ENCODE measurements around the gene GABRB3.

Gene GABRB3

GRCh38 chr15:26772154-26773066, at the start of gene GABRB3:
Gene GABRB3, minus strand, starts transcription at chr15:26773066.
- no peak for DNase-seq (ENCODE audit: low spot score)

- DNase-seq (ENCODE audit: low spot score): no peak
These were observed 34.9 kb upstream of the GABRB3 start for GRCh38 chr15:26807517-26808427.

GRCh38 chr15:26806574-26806973, 33.7 kb upstream of the GABRB3 start:
- DNase-seq (ENCODE audit: low spot score): no peak

- DNase-seq (ENCODE audit: low spot score): no peak
These were observed 33.3 kb upstream of the GABRB3 start for GRCh38 chr15:26806151-26806550.

GRCh38 chr15:26805470-26805869, 32.6 kb upstream of the GABRB3 start:
- DNase-seq (ENCODE audit: low spot score): no peak

- DNase-seq (ENCODE audit: low spot score): no peak
These were observed 31.4 kb upstream of the GABRB3 start for GRCh38 chr15:26804063-26804804.

- no peak for DNase-seq (ENCODE audit: low spot score)
These were observed 17.3 kb upstream of the GABRB3 start for GRCh38 chr15:26790118-26790517.

- no peak for DNase-seq (ENCODE audit: low spot score)
These were observed 8.9 kb upstream of the GABRB3 start for GRCh38 chr15:26781816-26782215.

- no peak for DNase-seq (ENCODE audit: low spot score)
These were observed 1.1 kb upstream of the GABRB3 start for GRCh38 chr15:26773917-26774316.

GRCh38 chr15:26773067-26773877, 406 bp upstream of the GABRB3 start:
- DNase-seq (ENCODE audit: low spot score): no peak

GRCh38 chr15:26771578-26772153, 1.2 kb downstream of the GABRB3 start:
- DNase-seq (ENCODE audit: low spot score): no peak

- DNase-seq (ENCODE audit: low spot score): no peak
These were observed 1.7 kb downstream of the GABRB3 start for GRCh38 chr15:26771168-26771567.

GRCh38 chr15:26767169-26767670, 5.6 kb downstream of the GABRB3 start:
- DNase-seq (ENCODE audit: low spot score): no peak

- no peak for DNase-seq (ENCODE audit: low spot score)
These were observed 6.6 kb downstream of the GABRB3 start for GRCh38 chr15:26766262-26766661.

- no peak for DNase-seq (ENCODE audit: low spot score)
These were observed 12.9 kb downstream of the GABRB3 start for GRCh38 chr15:26759986-26760385.

- no peak for DNase-seq (ENCODE audit: low spot score)
These were observed 14.8 kb downstream of the GABRB3 start for GRCh38 chr15:26758079-26758478.

GRCh38 chr15:26757141-26757540, 15.7 kb downstream of the GABRB3 start:
- DNase-seq (ENCODE audit: low spot score): no peak

- no peak for DNase-seq (ENCODE audit: low spot score)
These were observed 28.0 kb downstream of the GABRB3 start for GRCh38 chr15:26744894-26745293.

GRCh38 chr15:26739791-26740190, 33.1 kb downstream of the GABRB3 start:
- DNase-seq (ENCODE audit: low spot score): no peak

- DNase-seq (ENCODE audit: low spot score): no peak
These were observed 33.9 kb downstream of the GABRB3 start for GRCh38 chr15:26738996-26739395.
